Neuronal stem cell (in vitro differentiated cells): ENCODE results near the gene HOXC12.

Source experiments
- DNase-seq: peaks from one replicate; pipeline ENCODE4 v3.0.0-alpha.2; 2013; ENCODE audit warnings: low spot score
- H2AFZ ChIP-seq: one replicate; pipeline ENCODE4 v1.6.1; 2013; ENCODE audit warnings: mild to moderate bottlenecking, low read length, inconsistent platforms
- H2AK5ac ChIP-seq: 2 replicates; pipeline ENCODE4 v1.6.1; 2013; ENCODE audit warnings: low read depth, mild to moderate bottlenecking, inconsistent platforms, low read length, moderate library complexity, mixed read lengths
- H2BK120ac ChIP-seq: 2 replicates; pipeline ENCODE4 v1.6.1; 2013; ENCODE audit warnings: low read depth, mild to moderate bottlenecking, inconsistent platforms, low read length, moderate library complexity, mixed read lengths
- H2BK12ac ChIP-seq: one replicate; pipeline ENCODE4 v1.6.1; 2013; ENCODE audit warnings: low read length, inconsistent platforms
- H2BK15ac ChIP-seq: 2 replicates; pipeline ENCODE4 v1.6.1; 2013; ENCODE audit warnings: mild to moderate bottlenecking, low read length, inconsistent platforms, mixed read lengths
- H2BK5ac ChIP-seq: one replicate; pipeline ENCODE4 v1.6.1; 2013; ENCODE audit warnings: inconsistent platforms, mild to moderate bottlenecking, low read length, moderate library complexity
- H3K14ac ChIP-seq: one replicate; pipeline ENCODE4 v1.6.1; 2013; ENCODE audit warnings: low read length, inconsistent platforms
- H3K18ac ChIP-seq: 2 replicates; pipeline ENCODE4 v1.6.1; 2013; ENCODE audit warnings: low read length, inconsistent platforms
- H3K23ac ChIP-seq: 2 replicates; pipeline ENCODE4 v1.6.1; 2013; ENCODE audit warnings: low read depth, mild to moderate bottlenecking, mixed read lengths, low read length, inconsistent platforms; ENCODE audit not compliant: poor library complexity
- H3K27ac ChIP-seq: replicated peaks from 3 replicates; pipeline ENCODE4 v1.5.1; 2013; ENCODE audit warnings: low read length, inconsistent platforms
- H3K27me3 ChIP-seq, 3 experiments: 2 replicates each; pipeline ENCODE4 v1.6.1; 2013; ENCODE audit warnings: low read length in 3 of 3, mild to moderate bottlenecking in 2 of 3, inconsistent platforms in 1 of 3, low read depth in 1 of 3, mixed read lengths in 1 of 3, moderate library complexity in 1 of 3; ENCODE audit not compliant: control insufficient read depth in 3 of 3, insufficient read depth in 3 of 3
- H3K36me3 ChIP-seq, 2 donors: replicated peaks in 1 of 2; 2 replicates each; pipeline ENCODE4 v1.6.1; 2013; ENCODE audit warnings: low read length in 2 of 2; ENCODE audit not compliant: control insufficient read depth in 2 of 2, insufficient read depth in 2 of 2
- H3K4ac ChIP-seq: 2 replicates; pipeline ENCODE4 v1.6.1; 2013; ENCODE audit warnings: inconsistent platforms, mild to moderate bottlenecking, low read length, moderate library complexity
- H3K4me1 ChIP-seq, 2 donors: 1 replicate in 1 of 2; 2 replicates in 1 of 2; pipeline ENCODE4 v1.6.1; 2013; ENCODE audit warnings: low read length in 2 of 2, low read depth in 1 of 2; ENCODE audit not compliant: control insufficient read depth in 2 of 2, insufficient read depth in 1 of 2
- H3K4me2 ChIP-seq: one replicate; pipeline ENCODE4 v1.6.1; 2013; ENCODE audit warnings: mild to moderate bottlenecking, low read length, inconsistent platforms; ENCODE audit not compliant: insufficient read depth, poor library complexity, severe bottlenecking
- H3K4me3 ChIP-seq, 2 donors: 2 replicates each; pipeline ENCODE4 v1.5.1; 2013; ENCODE audit warnings: low read length in 2 of 2, mild to moderate bottlenecking in 2 of 2, inconsistent platforms in 1 of 2, moderate library complexity in 1 of 2
- H3K79me1 ChIP-seq: one replicate; pipeline ENCODE4 v1.6.1; 2013; ENCODE audit warnings: low read depth, mild to moderate bottlenecking, inconsistent platforms, low read length, moderate library complexity
- H3K9ac ChIP-seq: one replicate; pipeline ENCODE4 v1.6.1; 2013; ENCODE audit warnings: mild to moderate bottlenecking, low read depth, low read length, inconsistent platforms; ENCODE audit not compliant: poor library complexity
- H3K9me3 ChIP-seq, 2 donors: replicated peaks in 1 of 2; 2 replicates each; pipeline versions ENCODE3 to v1.6.1; 2013; ENCODE audit warnings: low read length in 2 of 2, mild to moderate bottlenecking in 2 of 2, inconsistent platforms in 1 of 2, low read depth in 1 of 2, mixed read lengths in 1 of 2, moderate library complexity in 1 of 2; ENCODE audit not compliant: control insufficient read depth in 2 of 2, insufficient read depth in 1 of 2
- H4K8ac ChIP-seq: one replicate; pipeline ENCODE4 v1.6.1; 2013; ENCODE audit warnings: low read depth, mild to moderate bottlenecking, inconsistent platforms, low read length, moderate library complexity
- H4K91ac ChIP-seq: one replicate; pipeline ENCODE4 v1.6.1; 2013; ENCODE audit warnings: low read length, low read depth, mild to moderate bottlenecking, inconsistent platforms; ENCODE audit not compliant: poor library complexity
- WGBS, 2 donors: extraction: QIAGEN DNeasy Blood & Tissue Kit; methylation state at CpG; one replicate each; pipeline ENCODE4 v1.1.7; 2013; ENCODE audit warnings: missing lambda C conversion rate in 2 of 2, mixed read lengths in 1 of 2; ENCODE audit not compliant: insufficient read length in 2 of 2, insufficient replicate concordance in 1 of 2; ENCODE audit errors: extremely low coverage in 2 of 2; 5-methylcytosine and 5-hydroxymethylcytosine counted together

The HOXC12 gene

GRCh38 chr12:53956251-53956887, 1.7 kb downstream of the HOXC12 start:
- Histone ChIP-seq H2BK12ac (no peak overlapping the region), H4K8ac (no peak overlapping the region), H3K4me2 (no peak overlapping the region), H3K4me1 (no peaks in the 10 kb centered on the region), H3K27me3 (peaks cover 85 to 100% (median 98%) of the 10 kb centered on the region in 3 experiments), H2BK120ac (no peak overlapping the region), H2AFZ (no peak overlapping the region), H2BK15ac (no peak overlapping the region), H3K4ac (no peak overlapping the region), H3K23ac (no peak overlapping the region), H3K79me1 (peaks cover 3% of the 10 kb centered on the region), H4K91ac (no peak overlapping the region), H3K18ac (no peak overlapping the region), H3K27ac (no peak overlapping the region), H2BK5ac (no peak overlapping the region), H3K9me3 (peaks cover 0 to 15% of the 10 kb centered on the region in 2 donors), H3K9ac (no peak overlapping the region), H3K4me3 (no peak overlapping the region), H3K36me3 (no peaks in the 10 kb centered on the region), H2AK5ac (no peak overlapping the region), H3K14ac (no peak overlapping the region)
- DNase-seq, result no peak
- no CpG with 5 or more reads among the region's 25 CpGs for WGBS, 2 donors

- Histone ChIP-seq H3K27ac (no peak overlapping the region), H3K27me3 (peaks cover 81 to 100% (median 98%) of the 10 kb centered on the region in 3 experiments), H2BK15ac (no peak overlapping the region), H3K14ac (no peak overlapping the region), H2BK5ac (no peak overlapping the region), H3K4ac (no peak overlapping the region), H3K23ac (no peak overlapping the region), H3K4me2 (no peak overlapping the region), H3K9me3 (peaks cover 0 to 14% of the 10 kb centered on the region in 2 donors), H3K4me3 (no peak overlapping the region), H3K9ac (no peak overlapping the region), H3K36me3 (no peaks in the 10 kb centered on the region), H4K8ac (no peak overlapping the region), H3K79me1 (peaks cover 3% of the 10 kb centered on the region), H3K4me1 (no peaks in the 10 kb centered on the region), H2BK12ac (no peak overlapping the region), H2AFZ (no peak overlapping the region), H4K91ac (no peak overlapping the region), H2AK5ac (no peak overlapping the region), H3K18ac (no peak overlapping the region), H2BK120ac (no peak overlapping the region)
- WGBS, 2 donors, result no CpG with 5 or more reads among the region's 11 CpGs
- no peak for DNase-seq
These were observed 2.3 kb downstream of the HOXC12 start for GRCh38 chr12:53956914-53957536.

GRCh38 chr12:53958128-53958527, 3.4 kb downstream of the HOXC12 start:
- H3K4me2 ChIP-seq, result no peak overlapping the region
- H3K27ac ChIP-seq, result no peak overlapping the region
- H3K4me3 ChIP-seq, result peak overlapping the region in 1 of 2 donors; percentile 29
- H2BK5ac ChIP-seq, result no peak overlapping the region
- H2AK5ac ChIP-seq, result no peak overlapping the region
- H2AFZ ChIP-seq, result no peak overlapping the region
- H4K8ac ChIP-seq, result no peak overlapping the region
- H3K4ac ChIP-seq, result no peak overlapping the region
- H3K23ac ChIP-seq, result no peak overlapping the region
- H3K4me1 ChIP-seq, result no peaks in the 10 kb centered on the region
- peaks cover 0 to 14% of the 10 kb centered on the region in 2 donors for H3K9me3 ChIP-seq
- H3K36me3 ChIP-seq, result no peaks in the 10 kb centered on the region
- no peak overlapping the region for H3K14ac ChIP-seq
- H3K9ac ChIP-seq, result no peak overlapping the region
- H3K27me3 ChIP-seq, result peaks cover 74 to 100% (median 97%) of the 10 kb centered on the region in 3 experiments
- no CpG with 5 or more reads among the region's 3 CpGs for WGBS, 2 donors
- no peak for DNase-seq
- no peaks in the 10 kb centered on the region for H3K79me1 ChIP-seq
- no peak overlapping the region for H3K18ac ChIP-seq
- no peak overlapping the region for H2BK15ac ChIP-seq
- no peak overlapping the region for H4K91ac ChIP-seq
- no peak overlapping the region for H2BK120ac ChIP-seq
- H2BK12ac ChIP-seq, result no peak overlapping the region

- no peak overlapping the region for H3K4ac ChIP-seq
- H3K9ac ChIP-seq, result no peak overlapping the region
- H3K4me3 ChIP-seq, result no peak overlapping the region
- H2BK15ac ChIP-seq, result no peak overlapping the region
- H3K36me3 ChIP-seq, result no peaks in the 10 kb centered on the region
- no peaks in the 10 kb centered on the region for H3K79me1 ChIP-seq
- no peak for DNase-seq
- peaks cover 0 to 15% of the 10 kb centered on the region in 2 donors for H3K9me3 ChIP-seq
- H2AFZ ChIP-seq, result no peak overlapping the region
- H4K91ac ChIP-seq, result no peak overlapping the region
- no peak overlapping the region for H3K14ac ChIP-seq
- no peak overlapping the region for H3K23ac ChIP-seq
- H2BK120ac ChIP-seq, result no peak overlapping the region
- H2BK12ac ChIP-seq, result no peak overlapping the region
- H3K27me3 ChIP-seq, result peaks cover 75 to 100% (median 97%) of the 10 kb centered on the region in 3 experiments
- no peak overlapping the region for H3K27ac ChIP-seq
- H3K18ac ChIP-seq, result no peak overlapping the region
- WGBS, 2 donors, result no CpG with 5 or more reads among the region's 4 CpGs
- H2AK5ac ChIP-seq, result no peak overlapping the region
- H3K4me1 ChIP-seq, result no peaks in the 10 kb centered on the region
- no peak overlapping the region for H3K4me2 ChIP-seq
- H2BK5ac ChIP-seq, result no peak overlapping the region
- H4K8ac ChIP-seq, result no peak overlapping the region
These were observed 4.6 kb downstream of the HOXC12 start for GRCh38 chr12:53959314-53959713.
